ENCODE measurements around the gene DNAJC21. TPM values are rescaled to one million over a fixed set of nuclear protein-coding genes. Genes with fewer than 3 reads are reported as not detected.

Gene DNAJC21
- total RNA-seq, 1 donor from 2014 or later = 27.2 TPM

GRCh38 chr5:34976347-34976746, 47.0 kb downstream of the DNAJC21 start:
- no peak for DNase-seq (ENCODE audit: low read depth)
- TF ChIP-seq CTCF (conservative IDR thresholded peaks at IDR 0.05; ENCODE audit: low read depth, low read length) = no peak
- H3K4me3 ChIP-seq (ENCODE audit: low read depth, low read length) = no peak overlapping the region

GRCh38 chr5:34977934-34978613, 48.7 kb downstream of the DNAJC21 start:
- no peak for TF ChIP-seq CTCF (conservative IDR thresholded peaks at IDR 0.05; ENCODE audit: low read depth, low read length)
- H3K4me3 ChIP-seq (ENCODE audit: low read depth, low read length) = no peak overlapping the region
- DNase-seq (ENCODE audit: low read depth) = no peak

- H3K4me3 ChIP-seq (ENCODE audit: low read depth, low read length) = no peak overlapping the region
- no peak for TF ChIP-seq CTCF (conservative IDR thresholded peaks at IDR 0.05; ENCODE audit: low read depth, low read length)
- no peak for DNase-seq (ENCODE audit: low read depth)
Measured at GRCh38 chr5:34978681-34979080, 49.3 kb downstream of the DNAJC21 start.

- H3K4me3 ChIP-seq (ENCODE audit: low read depth, low read length) = no peak overlapping the region
- no peak for TF ChIP-seq CTCF (conservative IDR thresholded peaks at IDR 0.05; ENCODE audit: low read depth, low read length)
- no peak for DNase-seq (ENCODE audit: low read depth)
Measured at GRCh38 chr5:34982823-34983222, 53.5 kb downstream of the DNAJC21 start.

DNA sequence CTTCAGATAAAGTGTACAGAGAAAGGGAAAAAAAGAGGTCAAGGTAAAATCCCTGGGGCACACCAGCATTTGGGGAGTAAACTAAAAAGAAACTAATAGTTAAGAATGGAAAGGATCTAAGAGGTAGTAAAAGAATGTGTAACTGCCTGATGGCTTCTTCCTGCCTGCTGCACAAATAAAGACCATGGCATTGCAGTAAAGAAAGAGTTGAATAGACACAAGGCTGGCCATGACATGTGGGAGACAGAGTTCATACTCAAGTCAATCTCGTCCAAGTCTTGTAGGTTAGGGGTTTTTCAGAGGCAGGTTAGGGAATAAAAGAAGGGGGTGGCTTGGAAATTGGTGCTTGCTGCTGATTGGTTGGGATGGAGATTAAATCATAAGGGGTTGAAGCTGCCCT, 57.6 kb downstream of the DNAJC21 start:
- H3K4me3 ChIP-seq (ENCODE audit: low read depth, low read length) = no peak overlapping the region
- no peak for DNase-seq (ENCODE audit: low read depth)

GRCh38 chr5:34991486-34992238, 62.3 kb downstream of the DNAJC21 start:
- TF ChIP-seq CTCF (conservative IDR thresholded peaks at IDR 0.05; ENCODE audit: low read depth, low read length) = no peak
- DNase-seq (ENCODE audit: low read depth) = no peak
- H3K4me3 ChIP-seq (ENCODE audit: low read depth, low read length) = no peak overlapping the region

More for the DNA sequence above, 57.6 kb downstream of the DNAJC21 start:
- no peak for TF ChIP-seq CTCF (conservative IDR thresholded peaks at IDR 0.05; ENCODE audit: low read depth, low read length)
